GM12878 (cell line): ENCODE data around the gene S100A16. TPM values are rescaled to one million over a fixed set of nuclear protein-coding genes. Genes with fewer than 3 reads are reported as not detected.

Experiments
- ATAC-seq: fragments of 200-7000 bp; cut with Tn5 transposase; 3 replicates; pipeline ENCODE4 v1.9.1; 2020; ENCODE audit warnings: mild to moderate bottlenecking, moderate library complexity
- BruUV-seq: library from RNA; stranded (reverse); fragments of 400-500 nt; replicated peaks from 2 replicates; lab custom pipeline; 2021; lab: Mats Ljungman, UMichigan
- CTCF ChIA-PET: fragments of 300-600 bp; sonication (Branson Sonifier 250); formaldehyde crosslinking; extraction: SDS; loops from one replicate; lab custom pipeline; 2021; ENCODE audit warnings: inconsistent platforms; lab: Yijun Ruan, JAX
- POLR2A ChIA-PET: fragments of 350-600 bp; formaldehyde crosslinking; extraction: SDS; loops from one replicate; lab custom pipeline; 2021; ENCODE audit warnings: inconsistent platforms; lab: Charles Lee
- RAD21 ChIA-PET: fragments of 300-600 bp; sonication (Branson Sonifier 250); formaldehyde crosslinking; loops from one replicate; lab custom pipeline; 2023; ENCODE audit warnings: antibody characterized with exemption; ENCODE audit not compliant: unreplicated experiment; lab: Charles Lee
- SMC1A ChIA-PET: fragments of 300-600 bp; sonication (Branson Sonifier 250); formaldehyde crosslinking; loops from one replicate; lab custom pipeline; 2023; ENCODE audit not compliant: unreplicated experiment, uncharacterized antibody; lab: Charles Lee
- DNase-seq: peaks from one replicate; pipeline ENCODE4 v3.0.0-alpha.2; 2011; ENCODE audit warnings: low read depth, low spot score
- FAIRE-seq: peaks from 3 replicates; lab custom pipeline; 2011; peaks lifted over from hg19 to GRCh38; lab: Jason Lieb, UNC
- H2AFZ ChIP-seq: 2 replicates; pipeline ENCODE4 v1.6.0; 2011; ENCODE audit warnings: low read depth, low read length, control low read depth; ENCODE audit not compliant: control insufficient read depth
- H3K27ac ChIP-seq: 2 replicates; pipeline ENCODE4 v1.5.1; 2011; ENCODE audit warnings: control low read depth; ENCODE audit not compliant: control insufficient read depth, insufficient read depth
- H3K27me3 ChIP-seq, 2 experiments: replicated peaks in 1 of 2; 2 replicates each; pipeline versions ENCODE4 v1.6.0 to v1.6.1; 2011; ENCODE audit warnings: low read length in 1 of 2; ENCODE audit not compliant: control insufficient read depth in 2 of 2, insufficient read depth in 2 of 2
- H3K36me3 ChIP-seq, 2 experiments: 2 replicates each; pipeline ENCODE4 v1.5.1; 2011; ENCODE audit warnings: low read length in 1 of 2; ENCODE audit not compliant: control insufficient read depth in 2 of 2, insufficient read depth in 2 of 2
- H3K4me1 ChIP-seq: 2 replicates; pipeline ENCODE4 v1.6.1; 2011; ENCODE audit warnings: mild to moderate bottlenecking, low read length, moderate library complexity, mixed read lengths; ENCODE audit not compliant: control insufficient read depth, insufficient read depth
- H3K4me2 ChIP-seq: 2 replicates; pipeline ENCODE4 v1.6.0; 2011; ENCODE audit warnings: control low read depth; ENCODE audit not compliant: control insufficient read depth, insufficient read depth
- H3K4me3 ChIP-seq: fragments of 200-600 bp; sonication (generic); 2 replicates; pipeline ENCODE4 v1.5.1; 2016
- H3K79me2 ChIP-seq: 2 replicates; pipeline ENCODE4 v1.6.0; 2011; ENCODE audit warnings: low read length; ENCODE audit not compliant: control insufficient read depth, insufficient read depth
- H3K9ac ChIP-seq: 2 replicates; pipeline ENCODE4 v1.8.0; 2011; ENCODE audit warnings: low read length, control low read depth, mixed read lengths; ENCODE audit not compliant: control insufficient read depth, insufficient read depth
- H3K9me3 ChIP-seq: replicated peaks from 3 replicates; pipeline ENCODE4 v1.5.1; 2011; ENCODE audit warnings: mild to moderate bottlenecking, low read length; ENCODE audit not compliant: control insufficient read depth, insufficient read depth
- H4K20me1 ChIP-seq: 2 replicates; pipeline ENCODE4 v1.6.0; 2011; ENCODE audit not compliant: control insufficient read depth, insufficient read depth
- BRCA1 ChIP-seq: IDR thresholded peaks from 2 replicates; pipeline ENCODE4 v1.6.1; 2011; ENCODE audit warnings: low read depth, low read length, improper control_type of control experiment
- CBX3 ChIP-seq: fragments of 200-600 bp; sonication (generic); IDR thresholded peaks from 2 replicates; pipeline ENCODE4 v1.6.1; 2016; ENCODE audit warnings: low read depth, borderline replicate concordance
- CHD4 ChIP-seq: fragments of 200-600 bp; sonication (generic); IDR thresholded peaks from 2 replicates; pipeline ENCODE4 v1.6.1; 2016; ENCODE audit warnings: mild to moderate bottlenecking
- E4F1 ChIP-seq: fragments of 450-650 bp; IDR thresholded peaks from 2 replicates; pipeline ENCODE4 v1.6.1; 2018; ENCODE audit warnings: borderline replicate concordance, mild to moderate bottlenecking; ENCODE audit not compliant: partially characterized antibody
- EP300 ChIP-seq, 2 experiments: fragments of 150-350 bp in 1 of 2; IDR thresholded peaks; 2 replicates each; pipeline ENCODE4 v1.6.1; 2011 to 2012; ENCODE audit warnings: low read depth in 2 of 2, low read length in 2 of 2, borderline replicate concordance in 1 of 2, improper control_type of control experiment in 1 of 2, inconsistent platforms in 1 of 2; ENCODE audit not compliant: control insufficient read depth in 1 of 2
- ESRRA ChIP-seq: IDR thresholded peaks from 2 replicates; pipeline ENCODE4 v1.6.1; 2012; ENCODE audit warnings: mild to moderate bottlenecking, low read length, improper control_type of control experiment
- MYC ChIP-seq: IDR thresholded peaks from 2 replicates; pipeline ENCODE4 v1.6.1; 2011; ENCODE audit warnings: mild to moderate bottlenecking, low read length, moderate library complexity, inconsistent platforms; ENCODE audit not compliant: insufficient read depth, insufficient replicate concordance, insufficient read length, severe bottlenecking
- NR2C2 ChIP-seq: IDR thresholded peaks from 2 replicates; pipeline ENCODE4 v1.6.1; 2011; ENCODE audit warnings: borderline replicate concordance, low read depth; ENCODE audit not compliant: control insufficient read depth, insufficient read length
- NR2F1 ChIP-seq: fragments of 450-650 bp; conservative IDR thresholded peaks from 2 replicates; pipeline ENCODE4 v1.6.1; 2017; ENCODE audit warnings: mild to moderate bottlenecking
- PAX8 ChIP-seq: fragments of 450-650 bp; IDR thresholded peaks from 2 replicates; pipeline ENCODE4 v1.6.1; 2017; ENCODE audit warnings: mild to moderate bottlenecking, moderate library complexity
- POLR2AphosphoS5 ChIP-seq: IDR thresholded peaks from 2 replicates; pipeline ENCODE4 v1.6.1; 2011; ENCODE audit warnings: mild to moderate bottlenecking, low read length, inconsistent platforms
- RBBP5 ChIP-seq: fragments of 200-600 bp; sonication (generic); conservative IDR thresholded peaks from 2 replicates; pipeline ENCODE4 v1.6.1; 2016
- RUNX3 ChIP-seq: IDR thresholded peaks from 2 replicates; pipeline ENCODE4 v1.6.1; 2012; ENCODE audit warnings: low read length, inconsistent platforms
- STAT3 ChIP-seq: IDR thresholded peaks from 2 replicates; pipeline ENCODE4 v1.6.1; 2011; ENCODE audit warnings: low read depth, low read length, improper control_type of control experiment
- TBL1XR1 ChIP-seq: IDR thresholded peaks from 2 replicates; pipeline ENCODE4 v1.6.1; 2012; ENCODE audit warnings: low read depth, low read length, improper control_type of control experiment
- TCF3 ChIP-seq: IDR thresholded peaks from 2 replicates; pipeline ENCODE4 v1.6.1; 2012; ENCODE audit warnings: low read depth, mild to moderate bottlenecking, low read length, borderline replicate concordance; ENCODE audit not compliant: insufficient read depth
- TCF7 ChIP-seq: IDR thresholded peaks from 2 replicates; pipeline ENCODE4 v1.6.1; 2014; ENCODE audit warnings: antibody characterized with exemption, borderline replicate concordance
- WGBS: methylation state at CpG from one replicate; pipeline ENCODE4 v1.1.6; 2016; ENCODE audit warnings: low lambda C conversion rate; ENCODE audit not compliant: insufficient replicate concordance, insufficient coverage; ENCODE audit errors: missing lambda C conversion rate; 5-methylcytosine and 5-hydroxymethylcytosine counted together
- in situ Hi-C: fragments of 300-500 bp; cut with MboI; formaldehyde crosslinking; loops from 9 replicates; pipeline ENCODE4 v1.14.3; 2018; ENCODE audit warnings: mixed read lengths
- intact Hi-C: fragments of 100-400 bp; cut with micrococcal nuclease; formaldehyde crosslinking; loops from one replicate; pipeline ENCODE4 v1.14.2; 2022; ENCODE audit not compliant: unreplicated experiment
- polyA plus RNA-seq, 11 experiments: library from polyadenylated mRNA; depleted of rRNA in 4 of 11; unstranded in 6 of 11; stranded (reverse) in 5 of 11; fragments of >200 nt; fragmentation: Nextera tagmentation in 4 of 11; fragmentation: Illumina TruSeq in 1 of 11; extraction: Ambion mirVana in 4 of 11; extraction: Trizol in 1 of 11; gene quantifications; 1 replicate in 1 of 11; 2 replicates in 10 of 11; pipeline versions ENCODE4 v1.2.1 to v1.2.3, GENCODE V29; 2011 to 2016; ENCODE audit warnings: inconsistent platforms in 2 of 11, missing spikeins in 2 of 11, low read depth in 1 of 11
- total RNA-seq, 4 experiments: library from RNA; depleted of rRNA in 3 of 4; stranded (reverse); fragments of >200 nt in 3 of 4; fragmentation: Illumina TruSeq in 1 of 4; extraction: Trizol in 1 of 4; gene quantifications; 2 replicates each; pipeline versions ENCODE4 v1.2.1 to v1.2.3, GENCODE V29; 2013 to 2021

The S100A16 gene
- total and polyA plus RNA-seq, 10 of the 15 experiments (the other 5 are each of a cell fraction or from before 2014, with no cell fraction given) = 0.14 to 0.51 (median 0.25) TPM; not detected in 6

GRCh38 chr1:153615406-153615805, 2.5 kb upstream of the S100A16 start:
- CTCF ChIA-PET = interaction anchor here (1.1 to 7.8 kb wide), 9 partner anchors 8 to 120 kb away, joined by 3 to 106 read pairs (median 11); partner anchors contain the start of genes S100A1 and S100A13
- WGBS = 45% methylated on average over 2 of the region's 2 CpGs
- POLR2A ChIA-PET = interaction anchor here (1.4 kb wide), 1 partner anchor 9 kb away, joined by 4 read pairs; no protein-coding TSS in a partner anchor
- in situ Hi-C loops = no loop called here
- H3K9me3 ChIP-seq = no peaks in the 10 kb centered on the region
- TF ChIP-seq RUNX3 = no peak
- TF ChIP-seq CHD4 = no peak
- no peak for TF ChIP-seq MYC
- no peak for TF ChIP-seq E4F1
- TF ChIP-seq NR2F1 = no peak
- TF ChIP-seq PAX8 = no peak
- no peak for TF ChIP-seq ESRRA
- no peak for TF ChIP-seq TCF7
- no peak for TF ChIP-seq TBL1XR1
- TF ChIP-seq POLR2AphosphoS5 = no peak
- TF ChIP-seq TCF3 = no peak
- TF ChIP-seq RBBP5 = no peak
- no peak for TF ChIP-seq BRCA1
- no peak for TF ChIP-seq CBX3
- TF ChIP-seq EP300 (IDR thresholded peaks at IDR 0.05; ENCODE audit: borderline replicate concordance in 1 of 2, control insufficient read depth in 1 of 2, low read depth in 2 of 2, low read length in 2 of 2) = no peak
- TF ChIP-seq STAT3 = no peak
- TF ChIP-seq NR2C2 = no peak
- TF ChIP-seq, all 136 proteins: peak for 0
- intact Hi-C loops = no loop called here
- no peaks in the 10 kb centered on the region for H3K79me2 ChIP-seq
- peaks cover 14% of the 10 kb centered on the region for H3K4me1 ChIP-seq
- H2AFZ ChIP-seq = no peak overlapping the region
- H4K20me1 ChIP-seq = no peaks in the 10 kb centered on the region
- ATAC-seq = no peak
- H3K4me2 ChIP-seq = no peak overlapping the region
- H3K27ac ChIP-seq = no peak overlapping the region
- no peak for DNase-seq
- no peak for FAIRE-seq
- H3K4me3 ChIP-seq = no peak overlapping the region
- no peaks in the 10 kb centered on the region for H3K27me3 ChIP-seq
- RAD21 ChIA-PET = interaction anchor here (0.6 to 6.2 kb wide), 6 partner anchors 11 to 105 kb away, joined by 3 to 60 read pairs (median 6); partner anchors contain the start of gene S100A13
- no TSS peak for BruUV-seq
- SMC1A ChIA-PET = interaction anchor here (0.8 to 5.0 kb wide), 11 partner anchors 11 to 95 kb away, joined by 3 to 36 read pairs (median 4); partner anchors contain the start of genes CHTOP, S100A1 and S100A13
- H3K36me3 ChIP-seq = no peaks in the 10 kb centered on the region
- no peak overlapping the region for H3K9ac ChIP-seq
